H1 (cell line): ENCODE measurements around the gene CC2D2A. TPM values are rescaled to one million over a fixed set of nuclear protein-coding genes. Genes with fewer than 3 reads are reported as not detected.

Source experiments
- CTCF ChIA-PET: fragments of 300-600 bp; sonication (Branson Sonifier 250); formaldehyde crosslinking; loops from one replicate; lab custom pipeline; 2021; ENCODE audit not compliant: partially characterized antibody; lab: Charles Lee
- POLR2A ChIA-PET: fragments of 300-600 bp; sonication (Branson Sonifier 250); formaldehyde crosslinking; loops from one replicate; lab custom pipeline; 2021; ENCODE audit warnings: inconsistent platforms; ENCODE audit not compliant: partially characterized antibody; lab: Charles Lee
- DNase-seq, 2 experiments: peaks; one replicate each; pipeline versions ENCODE4 v3.0.0 to v3.0.0-alpha.2; 2010 to 2022; ENCODE audit warnings: low spot score in 2 of 2, low read depth in 1 of 2, mixed read lengths in 1 of 2
- FAIRE-seq: peaks from 2 replicates; lab custom pipeline; 2011; peaks lifted over from hg19 to GRCh38; lab: Jason Lieb, UNC
- H2AFZ ChIP-seq: 2 replicates; pipeline ENCODE4 v1.8.1; 2012; ENCODE audit warnings: low read length, inconsistent platforms
- H2AK5ac ChIP-seq: 2 replicates; pipeline ENCODE4 v1.6.1; 2013; ENCODE audit warnings: low read depth, low read length
- H2BK120ac ChIP-seq: replicated peaks from 2 replicates; pipeline ENCODE3; 2013; ENCODE audit warnings: low read depth, low read length, inconsistent platforms
- H2BK12ac ChIP-seq: 2 replicates; pipeline ENCODE4 v1.6.1; 2013; ENCODE audit warnings: low read depth, low read length
- H2BK15ac ChIP-seq: 2 replicates; pipeline ENCODE4 v1.6.1; 2013; ENCODE audit warnings: low read length
- H2BK20ac ChIP-seq: 2 replicates; pipeline ENCODE4 v1.6.1; 2013; ENCODE audit warnings: low read length
- H2BK5ac ChIP-seq: 2 replicates; pipeline ENCODE4 v1.6.1; 2013; ENCODE audit warnings: low read depth, low read length
- H3K14ac ChIP-seq: 2 replicates; pipeline ENCODE4 v1.6.1; 2013; ENCODE audit warnings: inconsistent platforms; ENCODE audit not compliant: insufficient read length
- H3K18ac ChIP-seq: 2 replicates; pipeline ENCODE4 v1.6.1; 2013; ENCODE audit warnings: low read length; ENCODE audit errors: extremely low read depth
- H3K23ac ChIP-seq: 2 replicates; pipeline ENCODE4 v1.6.1; 2013; ENCODE audit warnings: inconsistent platforms; ENCODE audit not compliant: insufficient read length
- H3K23me2 ChIP-seq: 2 replicates; pipeline ENCODE4 v1.6.1; 2013; ENCODE audit warnings: low read depth, low read length
- H3K27ac ChIP-seq: 2 replicates; pipeline ENCODE4 v1.6.1; 2011; ENCODE audit warnings: low read depth, low read length, inconsistent platforms
- H3K27me3 ChIP-seq, 4 experiments: replicated peaks in 1 of 4; 1 replicate in 1 of 4; 2 replicates in 3 of 4; pipeline versions ENCODE4 v1.6.1 to v1.8.1; 2011 to 2013; ENCODE audit warnings: low read length in 3 of 4, mild to moderate bottlenecking in 3 of 4, inconsistent platforms in 2 of 4, mixed read lengths in 2 of 4, moderate library complexity in 1 of 4; ENCODE audit not compliant: control insufficient read depth in 3 of 4, insufficient read depth in 3 of 4; ENCODE audit errors: extremely low read depth in 1 of 4
- H3K36me3 ChIP-seq, 4 experiments: 2 replicates each; pipeline versions ENCODE4 v1.6.1 to v1.8.1; 2011 to 2013; ENCODE audit warnings: mild to moderate bottlenecking in 4 of 4, low read length in 3 of 4, moderate library complexity in 2 of 4, control low read depth in 1 of 4, inconsistent platforms in 1 of 4; ENCODE audit not compliant: insufficient read depth in 4 of 4, control insufficient read depth in 2 of 4
- H3K4ac ChIP-seq: replicated peaks from 2 replicates; pipeline ENCODE3; 2013; ENCODE audit warnings: low read length, low read depth, mixed read lengths, inconsistent platforms; ENCODE audit not compliant: insufficient read length
- H3K4me1 ChIP-seq, 4 experiments: replicated peaks in 1 of 4; 1 replicate in 1 of 4; 2 replicates in 3 of 4; pipeline versions ENCODE4 v1.6.1 to v1.8.1; 2011 to 2013; ENCODE audit warnings: low read length in 3 of 4, inconsistent platforms in 2 of 4, mixed read lengths in 1 of 4; ENCODE audit not compliant: insufficient read depth in 4 of 4, control insufficient read depth in 3 of 4
- H3K4me2 ChIP-seq, 2 experiments: 2 replicates each; pipeline versions ENCODE4 v1.6.1 to v1.8.1; 2011 to 2013; ENCODE audit warnings: low read depth in 2 of 2, low read length in 2 of 2, control low read depth in 1 of 2, inconsistent platforms in 1 of 2, mild to moderate bottlenecking in 1 of 2; ENCODE audit not compliant: insufficient read depth in 1 of 2
- H3K4me3 ChIP-seq, 4 experiments: fragments of 200-600, 300-600 bp in 1 of 4; sonication (generic), shearing (Covaris generic), sonication (Bioruptor Twin) in 1 of 4; 2 replicates each; pipeline versions ENCODE4 v1.5.1 to v1.8.1; 2011 to 2016; ENCODE audit warnings: low read length in 4 of 4, low read depth in 3 of 4, control low read depth in 2 of 4, inconsistent platforms in 2 of 4, mild to moderate bottlenecking in 2 of 4, mixed read lengths in 1 of 4, moderate library complexity in 1 of 4; ENCODE audit not compliant: insufficient read depth in 2 of 4; ENCODE audit errors: extremely low read depth in 1 of 4
- H3K56ac ChIP-seq: replicated peaks from 2 replicates; pipeline ENCODE3; 2013; ENCODE audit warnings: low read depth, mild to moderate bottlenecking, mixed read lengths, low read length, inconsistent platforms; ENCODE audit not compliant: insufficient read length
- H3K79me1 ChIP-seq: 2 replicates; pipeline ENCODE4 v1.6.1; 2013; ENCODE audit warnings: low read depth, low read length, control low read depth
- H3K79me2 ChIP-seq, 2 experiments: 2 replicates each; pipeline versions ENCODE4 v1.6.1 to v1.8.1; 2012 to 2013; ENCODE audit warnings: low read length in 2 of 2, mild to moderate bottlenecking in 2 of 2, inconsistent platforms in 1 of 2; ENCODE audit not compliant: insufficient read depth in 2 of 2, control insufficient read depth in 1 of 2
- H3K9ac ChIP-seq, 4 experiments: replicated peaks in 1 of 4; 1 replicate in 1 of 4; 2 replicates in 3 of 4; pipeline versions ENCODE4 v1.6.1 to v1.8.1; 2011 to 2013; ENCODE audit warnings: low read depth in 3 of 4, low read length in 3 of 4, control low read depth in 2 of 4, mild to moderate bottlenecking in 2 of 4, moderate library complexity in 2 of 4, inconsistent platforms in 1 of 4; ENCODE audit errors: extremely low read depth in 1 of 4
- H3K9me3 ChIP-seq, 2 experiments: 2 replicates each; pipeline versions ENCODE4 v1.6.1 to v1.8.1; 2012 to 2013; ENCODE audit warnings: mild to moderate bottlenecking in 2 of 2, moderate library complexity in 2 of 2, control low read depth in 1 of 2, inconsistent platforms in 1 of 2, low read depth in 1 of 2, low read length in 1 of 2, mixed read lengths in 1 of 2; ENCODE audit not compliant: insufficient read depth in 2 of 2
- H4K20me1 ChIP-seq, 2 experiments: replicated peaks in 1 of 2; 2 replicates each; pipeline versions ENCODE3 to v1.8.1; 2011 to 2013; ENCODE audit warnings: inconsistent platforms in 2 of 2, low read length in 2 of 2, mild to moderate bottlenecking in 1 of 2; ENCODE audit not compliant: insufficient read depth in 2 of 2, control insufficient read depth in 1 of 2
- H4K5ac ChIP-seq: 2 replicates; pipeline ENCODE4 v1.6.1; 2013; ENCODE audit warnings: low read length, low read depth, mixed read lengths, inconsistent platforms; ENCODE audit not compliant: insufficient read length
- H4K8ac ChIP-seq: 2 replicates; pipeline ENCODE4 v1.8.0; 2013; ENCODE audit warnings: mild to moderate bottlenecking, moderate library complexity, low read length, inconsistent platforms; ENCODE audit not compliant: insufficient read depth; ENCODE audit errors: extremely low read depth
- H4K91ac ChIP-seq: replicated peaks from 2 replicates; pipeline ENCODE3; 2013; ENCODE audit warnings: low read length, mixed read lengths, inconsistent platforms; ENCODE audit not compliant: insufficient read length
- BRCA1 ChIP-seq: IDR thresholded peaks from 2 replicates; pipeline ENCODE4 v1.6.1; 2012; ENCODE audit warnings: low read depth, low read length, improper control_type of control experiment
- CEBPB ChIP-seq: IDR thresholded peaks from 2 replicates; pipeline ENCODE4 v1.6.1; 2012; ENCODE audit warnings: low read depth, low read length
- CHD2 ChIP-seq: IDR thresholded peaks from 2 replicates; pipeline ENCODE4 v1.6.1; 2012; ENCODE audit warnings: low read length, improper control_type of control experiment
- RFX5 ChIP-seq: IDR thresholded peaks from 2 replicates; pipeline ENCODE4 v1.6.1; 2011; ENCODE audit warnings: low read depth, low read length, improper control_type of control experiment, borderline replicate concordance
- TAF7 ChIP-seq: optimal IDR thresholded peaks from 2 replicates; pipeline ENCODE3; 2011; ENCODE audit warnings: low read depth, mild to moderate bottlenecking, inconsistent platforms, low read length, moderate library complexity, borderline replicate concordance
- TEAD4 ChIP-seq: IDR thresholded peaks from 2 replicates; pipeline ENCODE4 v1.6.1; 2012; ENCODE audit warnings: low read depth, low read length, inconsistent platforms, mixed read lengths
- WGBS, 2 experiments: shearing (Covaris generic) in 1 of 2; methylation state at CpG; one replicate each; pipeline versions ENCODE4 v1.1.6 to v1.1.7; 2013 to 2015; ENCODE audit warnings: low lambda C conversion rate in 2 of 2, mixed read lengths in 2 of 2, inconsistent platforms in 1 of 2, low coverage in 1 of 2, missing lambda C conversion rate in 1 of 2; ENCODE audit not compliant: insufficient replicate concordance in 2 of 2, insufficient coverage in 1 of 2, insufficient read length in 1 of 2; ENCODE audit errors: extremely low coverage in 1 of 2, missing lambda C conversion rate in 1 of 2; 5-methylcytosine and 5-hydroxymethylcytosine counted together
- polyA plus RNA-seq, 7 experiments: library from polyadenylated mRNA; depleted of rRNA in 3 of 7; stranded (reverse) in 5 of 7; unstranded in 2 of 7; fragments of >200 nt in 5 of 7; fragments of 200-250 nt in 2 of 7; gene quantifications; 1 replicate in 5 of 7; 2 replicates in 1 of 7; 4 replicates in 1 of 7; pipeline versions ENCODE4 v1.2.1 to v1.2.3, GENCODE V29; 2011 to 2013; ENCODE audit warnings: missing spikeins in 2 of 7, mixed read lengths in 2 of 7
- total RNA-seq: library from RNA; stranded (reverse); fragmentation: NEBNext Ultra II Directional; extraction: Animal tissue kit (Norgen Biotek cat#: 25700); gene quantifications from 2 replicates; pipeline ENCODE4 v1.2.1, GENCODE V29; 2021

CC2D2A gene
- total and polyA plus RNA-seq, 2 of the 8 experiments (the other 6 are each of a cell fraction or from before 2014, with no cell fraction given) = 11.0 to 12.2 TPM

GRCh38 chr4:15638418-15638817, 168.7 kb downstream of the CC2D2A start:
- no peak for DNase-seq
- Histone ChIP-seq H3K23ac (no peak overlapping the region), H3K36me3 (peaks cover 2 to 52% (median 13%) of the 10 kb centered on the region in 4 experiments; a peak in 6 of 8 replicates), H3K23me2 (no peaks in the 10 kb centered on the region), H2BK12ac (no peak overlapping the region), H3K79me1 (no peaks in the 10 kb centered on the region), H3K14ac (no peak overlapping the region), H3K9me3 (no peaks in the 10 kb centered on the region), H3K56ac (no peak overlapping the region), H3K4me3 (no peak overlapping the region), H3K4me1 (no peaks in the 10 kb centered on the region), H3K4ac (no peak overlapping the region), H4K8ac (no peak overlapping the region), H3K27ac (no peak overlapping the region), H2BK15ac (no peak overlapping the region), H4K5ac (no peak overlapping the region), H2BK5ac (no peak overlapping the region), H3K18ac (no peak overlapping the region), H3K9ac (no peak overlapping the region), H3K4me2 (no peak overlapping the region), H3K79me2 (peaks cover 0 to 7% of the 10 kb centered on the region in 2 experiments; a peak in 1 of 4 replicates), H2BK20ac (no peak overlapping the region), H2AFZ (no peak overlapping the region), H2AK5ac (no peak overlapping the region), H4K91ac (no peak overlapping the region), H3K27me3 (no peaks in the 10 kb centered on the region), H4K20me1 (no peaks in the 10 kb centered on the region), H2BK120ac (no peak overlapping the region)
- TF ChIP-seq TEAD4 = no peak
- TF ChIP-seq CHD2 = no peak
- TF ChIP-seq CEBPB = peak; percentile 47; the same call in 1 of the 2 replicates
- TF ChIP-seq TAF7 = no peak
- no peak for TF ChIP-seq RFX5
- no peak for TF ChIP-seq BRCA1
- 92% methylated on average over 6 of the region's 6 CpGs; no CpG with 5 or more reads in 1 of the 2 experiments for WGBS, 2 experiments
- no peak for FAIRE-seq
- ChIA-PET CTCF (interaction anchor here (0.5 to 1.8 kb wide), 3 partner anchors 13 to 690 kb away, joined by 3 to 7 read pairs (median 3); no protein-coding TSS in a partner anchor), POLR2A (no interaction called here)
